Urothelium cell line (cell line): ENCODE results near the gene BBS1.

Experiments
- DNase-seq: peaks from one replicate; pipeline ENCODE4 v3.0.0; 2011; ENCODE audit warnings: low spot score, mixed read lengths
- FAIRE-seq: peaks from 2 replicates; lab custom pipeline; 2011; peaks lifted over from hg19 to GRCh38; lab: Jason Lieb, UNC

BBS1 gene

DNA sequence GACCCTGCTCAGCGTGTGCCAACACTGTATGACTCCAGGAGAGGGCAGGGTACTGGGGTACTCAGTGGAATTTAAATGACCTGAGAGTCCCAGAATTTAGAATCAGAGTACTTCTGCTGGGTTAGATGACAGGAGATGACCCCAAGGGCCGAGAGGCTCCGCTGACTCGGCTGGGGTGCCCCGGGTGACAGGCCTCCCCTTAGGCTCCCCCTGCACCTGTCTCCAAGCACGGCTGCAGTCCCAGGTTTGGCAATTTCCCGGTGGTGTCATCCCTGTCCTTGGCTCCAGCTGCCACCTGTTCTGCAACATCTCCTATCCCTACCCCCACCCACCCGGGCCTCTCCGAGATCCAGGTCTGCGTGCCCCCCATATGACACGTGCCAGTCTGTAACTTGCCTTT is 37.6 kb downstream of the BBS1 start:
- FAIRE-seq = no peak
- DNase-seq = no peak

DNA sequence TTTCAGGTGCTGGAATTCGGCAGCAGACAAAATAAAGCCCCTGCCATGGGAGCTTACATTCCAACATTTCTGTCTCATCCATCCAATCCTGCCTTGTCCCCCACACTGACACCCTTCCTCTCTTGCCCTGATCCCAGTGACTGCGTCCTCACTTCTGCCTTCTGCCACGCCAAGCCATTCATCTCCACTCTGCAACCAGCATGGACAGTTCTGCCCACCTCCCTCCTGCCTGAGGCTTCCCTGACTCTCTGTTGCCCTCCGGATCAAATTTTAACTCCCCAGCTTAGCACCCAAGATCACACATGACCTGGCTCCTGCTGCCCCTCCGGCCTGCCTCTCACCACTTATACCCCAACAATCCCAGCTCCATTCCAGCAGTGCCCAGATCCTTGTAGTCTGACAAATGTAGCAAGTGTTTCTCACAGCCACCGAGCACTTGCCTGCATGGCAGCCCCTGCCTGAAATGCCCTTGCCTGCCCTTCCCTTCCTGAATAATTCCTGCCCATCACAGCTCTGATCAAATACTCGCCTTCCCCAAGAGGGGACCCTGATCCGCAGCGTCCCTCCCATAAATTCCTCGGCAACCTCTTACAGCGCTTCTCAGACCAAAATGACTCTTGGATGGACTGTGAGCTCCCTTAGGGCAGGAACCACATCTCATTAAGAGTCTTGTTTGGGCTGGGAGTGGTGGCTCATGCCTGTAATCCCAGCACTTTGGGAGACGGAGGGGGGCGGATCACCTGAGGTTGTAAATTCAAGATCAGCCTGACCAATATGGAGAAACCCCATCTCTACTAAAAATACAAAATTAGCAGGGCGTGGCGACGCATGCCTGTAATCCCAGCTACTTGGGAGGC is 38.6 kb downstream of the BBS1 start:
- no peak for FAIRE-seq
- no peak for DNase-seq

DNA sequence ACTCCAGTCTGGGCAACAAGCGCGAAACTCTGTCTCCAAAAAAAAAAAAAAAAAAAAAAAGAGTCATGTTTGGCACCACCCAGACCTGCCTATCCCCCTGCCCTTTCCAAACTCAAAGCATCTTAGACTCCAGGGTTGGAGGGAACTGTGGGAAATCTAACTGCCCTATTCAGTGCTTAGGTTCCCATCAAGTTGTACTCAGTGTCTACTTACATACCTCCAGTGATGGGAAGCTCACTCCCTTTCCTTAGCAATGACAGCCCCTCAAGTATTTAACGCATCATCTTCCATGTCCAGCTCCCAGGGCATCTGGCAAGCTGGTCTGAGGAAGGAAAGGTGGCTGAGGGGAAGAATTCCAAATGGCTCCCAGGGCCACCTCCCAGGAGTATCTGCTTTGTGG is 39.3 kb downstream of the BBS1 start:
- DNase-seq (no peak), FAIRE-seq (no peak)

DNA sequence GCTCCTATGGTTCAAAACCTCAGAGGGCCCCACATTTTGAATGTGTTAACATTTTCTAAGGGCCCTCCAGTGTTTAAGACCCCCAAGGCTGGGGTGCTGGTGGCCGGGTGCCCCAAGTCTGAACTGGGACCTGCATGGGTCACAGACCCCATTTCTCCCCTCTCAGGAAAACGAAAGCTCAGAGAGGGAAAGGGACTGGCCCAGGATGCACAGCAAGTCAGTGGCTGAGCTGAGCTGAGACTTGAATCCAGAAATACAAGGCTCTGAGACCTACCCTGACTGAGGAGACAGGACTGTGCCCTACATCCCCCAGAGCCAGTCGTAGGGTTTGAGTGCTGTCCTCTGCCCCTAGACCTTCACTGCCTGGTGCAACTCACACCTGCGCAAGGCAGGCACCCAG is 40.5 kb downstream of the BBS1 start:
- DNase-seq (no peak), FAIRE-seq (no peak)

DNA sequence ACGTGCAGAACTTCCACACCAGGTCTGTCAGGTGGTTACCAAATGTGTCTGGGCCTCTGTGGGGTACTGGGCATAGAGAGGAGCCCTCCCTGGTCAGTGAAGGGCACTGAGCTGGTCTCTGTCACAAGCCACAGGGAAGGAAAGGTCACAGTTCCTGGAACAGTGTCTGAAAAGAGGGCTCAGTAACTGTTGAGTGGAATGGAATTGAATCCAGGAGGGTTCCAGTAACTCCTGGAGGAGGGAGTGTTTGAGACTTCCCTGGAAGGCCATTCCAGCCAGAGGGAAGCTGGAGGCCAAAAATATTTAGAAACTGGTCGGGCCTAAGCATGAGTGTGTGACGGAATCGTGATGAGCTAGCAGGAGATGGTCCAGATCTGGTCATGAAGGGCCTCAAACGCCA is 44.2 kb downstream of the BBS1 start:
- no peak for DNase-seq
- FAIRE-seq = no peak

DNA sequence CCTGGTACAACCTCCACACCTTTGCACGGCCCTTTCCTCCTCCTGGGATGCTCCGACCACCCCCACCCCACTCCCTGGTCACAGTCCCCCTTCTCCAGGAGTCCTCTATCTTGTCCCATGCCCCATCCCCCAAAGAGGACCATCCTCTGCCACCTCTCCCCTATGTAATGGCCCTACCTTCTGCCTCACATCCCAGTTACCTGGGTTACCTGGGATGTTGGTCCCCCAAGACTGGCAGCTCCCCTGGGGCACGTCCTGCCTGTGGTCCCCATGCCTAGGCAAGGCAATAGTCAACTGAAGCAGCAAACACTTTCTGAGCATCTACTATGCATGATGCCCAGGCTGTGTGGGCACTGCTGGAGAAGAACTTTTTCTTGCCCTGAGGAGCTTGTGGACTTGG is 45.0 kb downstream of the BBS1 start:
- DNase-seq (no peak), FAIRE-seq (peak; percentile 82)

DNA sequence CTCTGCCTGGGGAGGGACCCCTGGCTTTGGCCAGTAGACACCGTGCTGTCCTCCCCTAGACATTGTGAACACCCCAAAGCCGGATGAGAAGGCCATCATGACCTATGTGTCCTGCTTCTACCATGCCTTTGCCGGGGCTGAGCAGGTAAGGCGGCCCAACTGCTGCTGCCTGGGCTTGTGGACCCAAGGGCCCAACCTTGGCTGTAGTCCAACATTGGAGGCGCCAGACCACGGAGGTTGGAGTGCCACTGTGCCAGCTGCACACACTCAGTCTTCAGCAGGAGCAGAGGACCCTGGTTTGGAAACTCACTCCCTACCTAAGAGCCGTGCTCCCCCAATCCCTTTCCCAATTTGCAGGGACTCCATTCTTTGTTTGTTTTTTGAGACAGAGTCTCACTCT is 45.7 kb downstream of the BBS1 start:
- FAIRE-seq = no peak
- no peak for DNase-seq

DNA sequence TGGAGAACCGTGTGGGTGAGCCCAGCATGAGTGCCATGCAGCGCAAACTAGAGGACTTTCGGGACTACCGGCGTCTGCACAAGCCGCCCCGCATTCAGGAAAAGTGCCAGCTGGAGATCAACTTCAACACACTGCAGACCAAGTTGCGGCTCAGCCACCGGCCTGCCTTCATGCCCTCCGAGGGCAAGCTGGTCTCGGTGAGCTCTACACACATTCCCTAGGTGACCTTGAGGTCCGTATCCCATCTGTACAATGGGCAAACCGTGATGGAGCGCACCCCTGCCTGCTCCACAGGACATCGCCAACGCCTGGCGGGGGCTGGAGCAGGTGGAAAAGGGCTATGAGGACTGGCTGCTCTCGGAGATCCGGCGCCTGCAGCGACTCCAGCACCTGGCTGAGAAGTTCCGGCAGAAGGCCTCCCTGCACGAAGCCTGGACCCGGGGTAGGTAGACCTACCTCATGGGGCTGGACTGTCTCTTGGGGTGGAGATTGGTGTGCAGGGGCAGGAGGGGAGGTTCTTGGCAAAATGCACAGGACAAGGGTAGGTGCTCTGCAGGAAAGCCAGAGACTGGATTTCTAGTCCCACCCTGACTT is 47.4 kb downstream of the BBS1 start:
- peak; percentile 30 for FAIRE-seq
- no peak for DNase-seq

DNA sequence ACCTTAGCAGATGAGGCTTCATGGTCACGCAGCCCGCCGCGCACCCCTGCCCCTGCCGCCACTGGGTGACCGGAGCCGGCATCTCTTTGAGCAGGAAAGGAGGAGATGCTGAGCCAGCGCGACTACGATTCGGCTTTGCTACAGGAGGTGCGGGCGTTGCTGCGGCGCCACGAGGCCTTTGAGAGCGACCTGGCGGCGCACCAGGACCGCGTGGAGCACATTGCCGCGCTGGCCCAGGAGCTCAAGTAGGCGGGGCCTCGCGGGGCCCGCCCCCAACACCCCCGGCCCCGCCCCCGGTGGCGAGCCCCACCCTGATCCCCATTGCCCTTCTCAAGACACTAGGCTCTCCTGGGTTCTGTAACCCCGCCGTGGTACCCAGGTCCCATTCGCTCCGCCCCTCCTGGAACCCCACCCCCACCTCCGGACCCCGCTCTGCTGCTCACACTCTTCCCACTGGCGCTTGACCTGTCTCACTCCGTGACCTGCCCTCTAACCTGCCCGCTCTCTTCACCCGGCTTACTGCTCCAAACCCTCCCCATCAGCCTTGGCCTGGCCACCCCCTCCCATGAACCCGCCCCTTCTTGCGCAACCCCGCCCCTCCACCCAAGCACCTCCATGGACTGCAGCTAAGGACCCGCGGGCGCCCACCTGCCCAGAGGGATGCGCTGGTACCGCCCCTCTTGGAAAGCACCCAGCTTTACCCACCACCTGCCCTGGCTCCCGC is 48.9 kb downstream of the BBS1 start:
- FAIRE-seq (no peak), DNase-seq (no peak)

DNA sequence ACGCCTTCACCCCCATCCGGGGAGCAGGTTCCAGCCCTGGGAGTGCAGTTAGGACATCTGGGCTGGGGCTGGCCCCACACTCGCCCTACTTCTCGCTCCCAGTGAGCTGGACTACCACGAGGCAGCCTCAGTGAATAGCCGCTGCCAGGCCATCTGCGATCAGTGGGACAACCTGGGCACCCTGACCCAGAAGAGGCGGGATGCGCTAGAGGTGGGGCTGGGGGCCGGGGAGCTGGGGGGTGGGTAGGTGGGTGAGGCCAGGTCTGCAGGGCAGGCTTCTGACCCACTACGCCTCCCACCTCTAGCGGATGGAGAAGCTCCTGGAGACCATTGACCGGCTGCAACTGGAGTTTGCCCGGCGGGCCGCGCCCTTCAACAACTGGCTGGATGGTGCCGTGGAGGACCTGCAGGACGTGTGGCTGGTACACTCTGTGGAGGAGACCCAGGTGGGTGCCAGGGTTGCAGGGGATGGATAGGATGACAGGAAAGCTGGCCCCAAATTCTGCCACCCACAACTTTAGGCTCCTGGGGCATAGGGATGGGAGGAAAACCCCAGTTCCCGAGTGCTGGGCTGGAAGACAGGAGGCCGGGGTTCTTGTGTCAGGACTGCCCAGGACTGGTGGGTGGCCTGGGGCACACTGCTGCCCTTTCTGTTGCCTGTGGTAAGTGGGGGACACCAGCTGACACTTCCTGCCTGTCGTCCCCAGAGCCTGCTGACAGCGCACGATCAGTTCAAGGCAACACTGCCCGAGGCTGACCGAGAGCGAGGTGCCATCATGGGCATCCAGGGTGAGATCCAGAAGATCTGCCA is 49.6 kb downstream of the BBS1 start:
- DNase-seq = no peak
- FAIRE-seq = no peak

DNA sequence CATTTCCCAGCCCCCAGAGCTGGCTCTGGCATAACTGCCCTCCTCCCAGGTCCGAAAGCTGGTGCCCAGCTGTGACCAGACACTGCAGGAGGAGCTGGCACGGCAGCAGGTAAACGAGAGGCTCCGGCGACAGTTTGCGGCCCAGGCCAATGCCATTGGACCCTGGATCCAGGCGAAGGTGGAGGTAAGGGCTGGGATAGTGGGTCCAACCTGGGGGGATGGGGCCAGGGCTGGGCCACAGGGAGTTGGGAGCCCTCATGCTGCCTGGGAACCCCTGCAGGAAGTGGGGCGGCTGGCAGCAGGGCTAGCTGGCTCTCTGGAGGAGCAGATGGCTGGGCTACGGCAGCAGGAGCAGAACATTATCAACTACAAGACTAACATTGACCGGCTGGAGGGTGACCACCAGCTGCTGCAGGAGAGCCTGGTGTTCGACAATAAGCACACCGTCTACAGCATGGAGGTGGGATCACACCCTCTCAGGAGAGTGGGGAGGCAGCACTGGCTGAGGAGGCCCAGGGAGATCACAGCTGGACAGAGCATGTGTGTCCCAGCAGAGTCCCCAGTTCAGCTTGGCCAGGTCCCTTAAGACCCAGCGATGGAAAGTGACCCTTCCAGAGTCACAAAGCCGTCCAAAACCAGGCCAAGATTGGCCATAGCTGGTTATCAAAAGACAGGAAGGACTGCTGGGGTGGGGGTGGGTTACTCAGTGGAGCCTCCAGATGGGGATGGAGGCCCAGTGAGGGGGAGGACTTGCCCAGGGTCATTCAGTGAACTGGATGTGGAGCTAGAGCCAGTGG is 50.9 kb downstream of the BBS1 start:
- DNase-seq (no peak), FAIRE-seq (no peak)

DNA sequence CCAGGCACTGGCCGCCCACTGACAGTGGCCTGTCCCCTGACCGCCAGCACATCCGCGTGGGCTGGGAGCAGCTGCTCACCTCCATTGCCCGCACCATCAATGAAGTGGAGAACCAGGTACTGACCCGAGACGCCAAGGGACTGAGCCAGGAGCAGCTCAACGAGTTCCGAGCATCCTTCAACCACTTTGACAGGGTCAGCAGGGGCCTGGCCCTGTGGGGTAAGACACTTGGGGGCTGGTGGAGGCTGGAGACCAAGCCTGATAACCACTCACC is 51.5 kb downstream of the BBS1 start:
- FAIRE-seq (no peak), DNase-seq (no peak)

DNA sequence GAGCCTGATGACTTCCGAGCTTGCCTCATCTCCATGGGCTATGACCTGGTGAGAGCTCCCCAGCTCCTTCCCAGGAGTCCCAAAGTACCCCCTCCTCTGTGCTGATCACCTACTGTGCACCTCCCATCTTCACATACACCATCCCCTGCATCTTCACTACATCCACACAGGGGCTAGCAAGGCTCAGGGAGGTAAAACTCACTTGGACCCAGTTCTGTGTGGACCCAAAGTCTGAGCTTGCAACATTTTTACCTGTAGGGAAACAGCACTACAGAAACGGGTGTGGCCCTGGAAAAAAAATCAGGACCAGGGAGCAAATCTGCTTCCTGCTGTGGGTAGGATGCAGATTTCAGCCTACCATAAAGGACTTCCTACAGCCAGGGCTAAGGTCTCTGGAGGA is 51.8 kb downstream of the BBS1 start:
- DNase-seq (no peak), FAIRE-seq (no peak)

DNA sequence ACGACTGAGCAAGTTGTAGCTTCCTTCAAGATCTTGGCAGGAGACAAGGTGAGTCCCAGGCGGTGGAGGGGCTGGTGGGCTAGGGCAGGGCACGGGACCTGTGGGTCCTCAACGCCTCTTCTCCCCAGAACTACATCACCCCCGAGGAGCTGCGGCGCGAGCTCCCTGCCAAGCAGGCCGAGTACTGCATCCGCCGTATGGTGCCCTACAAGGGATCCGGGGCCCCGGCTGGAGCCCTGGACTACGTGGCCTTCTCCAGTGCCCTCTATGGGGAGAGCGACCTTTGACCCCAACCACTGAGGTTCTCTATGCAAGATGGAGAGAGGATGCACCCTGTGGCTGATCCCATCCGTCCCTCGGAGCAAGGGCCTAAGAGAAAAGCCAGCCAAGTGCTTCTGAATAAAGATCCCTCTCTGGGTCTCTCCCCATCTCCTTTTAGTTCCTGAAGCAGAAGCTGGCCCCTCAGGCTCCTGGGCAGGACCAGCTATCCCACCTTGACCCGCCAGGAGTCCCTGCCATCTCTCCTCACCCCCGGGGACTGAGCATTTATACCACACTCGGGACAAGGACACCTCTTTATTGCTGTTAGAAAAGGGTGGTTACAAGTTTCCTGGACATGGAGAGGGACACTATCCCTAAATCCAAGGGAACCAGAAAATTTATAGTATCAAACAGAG is 52.6 kb downstream of the BBS1 start:
- FAIRE-seq (no peak), DNase-seq (no peak)

DNA sequence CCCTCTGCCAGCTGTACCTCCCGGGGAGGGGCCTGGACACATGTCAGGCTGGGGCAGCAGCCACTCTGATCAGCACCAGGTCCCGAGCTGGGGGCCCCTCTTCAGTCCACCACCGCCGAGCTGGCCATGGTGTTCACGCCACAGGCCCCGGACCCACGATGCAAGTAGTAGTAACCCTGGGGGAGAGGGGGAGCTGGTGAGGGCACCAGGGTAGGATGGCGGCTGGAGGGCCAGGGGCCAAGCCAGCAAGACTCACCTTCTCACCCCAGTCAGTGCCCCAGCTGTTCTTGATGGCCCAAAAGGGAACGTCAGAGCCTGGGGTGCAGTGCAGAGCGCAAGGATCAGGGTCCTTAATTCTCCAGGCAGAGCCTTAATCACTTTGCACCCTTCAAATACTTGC is 53.4 kb downstream of the BBS1 start:
- DNase-seq = no peak
- FAIRE-seq = no peak

DNA sequence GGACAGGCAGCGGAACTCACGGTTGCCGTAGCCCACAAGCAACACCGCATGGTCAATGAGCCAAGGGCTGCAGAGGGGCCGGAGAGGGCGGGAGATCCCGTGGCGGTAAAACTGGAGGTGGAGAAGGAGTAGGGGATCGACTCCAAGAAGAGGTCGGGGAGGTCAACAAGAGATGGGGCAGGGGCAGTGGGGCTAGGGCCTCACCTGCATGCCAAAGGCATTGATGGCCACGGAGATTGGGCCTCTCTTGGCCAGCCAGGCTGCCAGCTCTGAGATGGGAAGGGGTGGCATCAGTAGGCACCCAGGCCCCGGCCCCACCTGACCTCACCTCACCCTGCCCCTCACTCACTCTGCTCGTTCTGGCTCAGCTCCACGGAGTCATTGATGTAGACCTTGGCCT is 54.1 kb downstream of the BBS1 start:
- FAIRE-seq = no peak
- no peak for DNase-seq

DNA sequence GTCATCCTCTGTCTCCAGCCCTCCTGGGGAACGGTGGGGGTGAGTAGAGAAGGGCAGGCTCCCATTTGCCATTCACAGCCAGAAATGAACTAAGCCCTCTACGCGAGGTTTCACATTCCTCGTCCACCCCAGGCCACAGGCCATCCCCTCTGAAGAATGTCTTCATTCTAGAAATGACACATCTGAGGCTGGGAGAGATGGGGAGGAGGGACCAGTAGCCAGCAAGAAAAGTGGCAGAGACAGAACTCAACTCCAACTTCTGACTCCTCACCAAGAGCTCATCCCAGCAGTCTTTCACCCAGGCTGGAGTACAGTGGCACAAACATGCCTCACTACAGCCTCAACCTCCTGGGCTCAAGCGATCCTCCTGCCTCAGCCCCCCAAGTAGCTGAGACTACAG is 54.5 kb downstream of the BBS1 start:
- no peak for DNase-seq
- FAIRE-seq = no peak

DNA sequence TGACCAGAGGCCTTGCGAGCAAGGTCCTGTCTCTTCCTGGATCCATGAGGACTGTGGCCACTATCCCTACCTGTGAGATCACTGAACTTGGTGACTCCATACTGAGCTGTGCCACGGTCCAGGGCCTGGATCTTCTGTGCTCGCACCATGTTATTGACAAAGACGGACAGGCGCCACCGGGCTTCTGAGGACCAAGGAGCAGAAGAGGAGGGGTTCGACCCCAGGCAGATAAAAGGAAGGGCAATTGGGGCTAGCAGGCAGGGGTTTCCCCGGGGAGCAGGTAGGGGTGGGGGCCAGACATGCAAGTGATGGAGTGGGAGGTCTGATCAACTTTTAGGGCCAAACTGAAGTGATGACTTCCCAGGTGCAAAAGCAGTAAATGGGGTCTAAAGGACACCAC is 55.8 kb downstream of the BBS1 start:
- FAIRE-seq = no peak
- DNase-seq = no peak

DNA sequence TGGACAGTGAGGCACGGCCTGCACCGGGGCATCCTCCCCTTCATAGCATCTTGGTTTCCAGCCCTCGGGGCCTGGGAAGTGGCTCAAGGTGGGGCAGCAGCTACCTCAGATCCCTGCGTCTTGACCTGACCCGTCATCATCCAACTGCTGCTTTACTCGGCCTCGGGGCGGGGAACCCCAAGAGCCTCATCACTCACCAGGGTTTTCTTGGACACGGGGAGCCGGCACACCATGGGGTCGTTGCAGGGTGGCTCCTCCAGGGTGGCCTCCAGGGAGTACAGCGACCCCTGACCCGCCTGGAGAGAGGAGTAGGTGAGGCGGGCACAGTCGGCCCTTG is 57.3 kb downstream of the BBS1 start:
- no peak for FAIRE-seq

More for the DNA sequence above, 57.3 kb downstream of the BBS1 start:
- DNase-seq = no peak
